HG02870 (cell line): ENCODE measurements around the gene FGL2.
"Not testable (repeated sequence)": the region's sequence is repeated elsewhere in the genome, so short reads cannot be mapped to it uniquely, and the experiment has no call there.

Experiments used
- ATAC-seq: cut with Tn5 transposase; IDR thresholded peaks from one replicate; pipeline ENCODE4 v1.9.1; 2021; ENCODE audit warnings: mild to moderate bottlenecking, moderate library complexity; ENCODE audit not compliant: unreplicated experiment

FGL2 gene

DNA sequence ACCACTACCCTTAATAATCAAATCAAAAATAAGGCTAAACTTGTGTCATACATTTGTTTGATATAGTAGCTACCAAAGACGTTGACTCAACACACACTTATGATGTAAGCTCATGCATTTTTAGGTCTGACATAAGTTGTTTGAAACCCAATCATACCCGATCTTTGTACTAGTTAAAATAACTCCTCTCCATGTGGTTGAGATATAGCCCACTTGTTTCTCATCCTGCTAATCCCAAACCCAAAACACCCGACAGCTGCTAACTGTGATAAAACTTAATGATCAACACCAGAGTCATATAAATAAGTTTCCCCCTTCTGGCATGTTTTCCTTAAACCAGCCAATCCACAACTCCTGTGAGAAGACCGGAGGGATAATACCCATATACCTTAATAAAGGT is 28.5 kb downstream of the FGL2 start:
- ATAC-seq = not testable (repeated sequence)

DNA sequence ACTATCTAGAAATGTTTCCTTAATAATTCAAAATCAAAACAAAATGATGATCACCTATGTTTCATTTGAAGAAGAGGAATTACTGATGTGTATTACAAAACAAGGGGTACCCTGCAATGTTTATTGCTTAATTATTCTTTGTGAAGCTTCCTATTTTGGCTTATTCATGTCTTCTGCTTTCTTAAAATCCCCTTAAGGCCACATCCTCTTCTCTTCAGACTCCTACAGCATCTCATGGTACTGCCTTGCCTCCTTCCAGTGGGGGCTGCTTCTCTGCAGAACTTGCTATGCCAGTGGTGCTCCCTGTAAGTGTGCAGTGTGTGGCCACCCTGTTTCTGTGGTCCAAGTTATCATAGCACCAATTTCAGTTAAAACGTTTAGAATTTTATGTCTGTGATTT is 42.2 kb downstream of the FGL2 start:
- ATAC-seq = peak; percentile 51

DNA sequence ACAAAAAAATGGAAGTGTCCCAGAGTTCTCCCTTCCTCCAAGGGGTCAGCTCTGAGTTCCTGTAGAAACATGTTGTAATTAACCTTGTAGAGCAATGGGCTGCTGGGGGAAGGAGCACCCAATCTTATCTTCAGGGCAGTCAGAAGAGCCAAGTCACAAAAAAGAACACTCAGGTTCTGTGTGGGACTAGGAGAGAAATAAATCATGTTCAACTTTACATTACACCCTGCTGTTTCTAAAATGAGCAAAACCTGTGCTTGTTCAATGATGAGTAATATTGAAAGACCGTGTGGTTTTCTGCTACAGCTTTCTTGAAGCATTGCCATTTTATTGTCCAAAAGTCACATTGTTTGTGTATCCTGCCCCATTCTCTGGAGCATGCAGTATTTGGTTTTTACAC is 42.6 kb downstream of the FGL2 start:
- peak; percentile 75 for ATAC-seq

DNA sequence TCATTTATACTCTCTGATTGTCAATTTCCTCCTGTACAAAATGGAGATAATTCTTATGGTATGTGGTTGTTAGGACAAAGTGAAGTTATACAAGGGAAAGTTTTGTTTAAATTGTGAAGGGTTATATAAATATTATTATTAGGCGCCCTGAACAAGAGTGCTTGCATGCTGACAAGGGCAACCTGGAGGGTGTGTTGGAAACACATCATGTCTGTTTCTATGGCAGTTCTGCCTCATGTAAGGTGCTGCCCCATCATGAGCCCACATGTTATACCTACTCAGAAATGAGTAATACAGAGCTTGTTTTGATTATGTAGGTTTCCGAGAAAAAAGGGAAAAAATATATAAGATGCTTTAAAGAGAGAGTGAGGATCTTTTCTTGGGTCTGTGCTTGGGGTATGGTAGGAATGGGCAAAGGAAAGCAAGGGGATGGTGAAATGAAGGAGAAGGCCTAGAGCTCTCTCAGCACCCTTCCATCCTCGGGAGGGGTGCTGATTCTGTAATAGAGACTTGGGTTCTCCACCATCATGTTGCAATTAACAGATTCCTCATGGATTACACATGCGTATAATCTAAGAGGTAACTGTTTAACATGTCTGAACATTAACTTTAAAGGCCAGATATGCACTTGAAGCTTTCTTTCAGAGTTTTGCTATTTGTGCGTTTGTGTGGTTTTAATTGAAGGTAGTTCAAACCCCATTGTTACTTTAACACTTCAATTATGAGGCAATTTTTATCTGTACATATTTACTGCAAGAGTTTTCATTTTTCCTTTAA is 43.8 kb downstream of the FGL2 start:
- ATAC-seq = not testable (repeated sequence)

DNA sequence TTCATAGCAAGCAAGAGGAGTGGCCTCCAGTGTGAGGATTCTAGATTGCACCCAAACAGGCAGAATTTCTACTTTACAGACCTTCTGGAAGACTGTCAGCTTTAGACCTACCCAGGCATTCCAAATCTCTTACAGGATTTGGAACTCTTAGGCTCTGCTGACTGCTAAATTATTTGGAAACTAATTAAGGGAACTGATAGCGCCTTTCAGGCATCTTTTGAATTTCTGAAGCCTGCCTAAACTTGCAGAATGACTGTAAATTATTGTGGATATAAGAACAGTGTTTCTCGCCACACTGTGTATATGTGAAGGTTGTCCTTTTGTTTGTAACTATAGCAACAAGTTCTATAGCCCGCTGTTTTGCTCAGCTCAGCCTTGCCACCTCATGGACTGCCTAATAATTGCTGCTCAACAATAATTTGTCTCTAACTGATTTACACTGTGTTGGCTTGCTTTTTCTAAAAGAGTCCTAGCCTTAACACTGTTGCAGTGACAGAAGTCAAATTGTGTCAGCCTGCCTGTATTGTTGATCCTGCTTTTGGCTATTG is 44.6 kb downstream of the FGL2 start:
- peak; percentile 55 for ATAC-seq

DNA sequence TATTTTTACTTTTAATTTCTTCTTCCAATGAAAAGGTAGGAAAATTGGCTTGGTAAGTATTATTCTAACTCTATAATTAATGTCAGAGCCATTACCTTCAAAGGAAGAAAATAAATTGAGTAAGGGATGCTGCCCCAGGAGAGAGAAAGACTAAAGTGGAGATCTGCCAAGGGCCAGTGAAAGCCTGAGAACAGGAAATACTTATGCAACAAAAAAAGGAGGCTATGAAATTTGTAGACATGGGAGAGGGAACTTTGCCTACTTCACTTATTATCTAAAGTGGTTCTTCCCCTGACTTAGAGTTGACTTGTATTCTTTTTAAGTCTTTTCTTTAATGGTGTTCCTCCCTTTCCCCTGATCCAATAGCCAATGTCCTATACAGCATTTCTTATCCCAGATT is 47.4 kb downstream of the FGL2 start:
- ATAC-seq = not testable (repeated sequence)
